Measurements from ENCODE around the gene GLYATL1B. TPM values are rescaled to one million over a fixed set of nuclear protein-coding genes. Genes with fewer than 3 reads are reported as not detected.
A peak's percentile ranks its signal among the peaks of the same experiment; 100 is the strongest.

Gene GLYATL1B
- total and polyA plus RNA-seq, 10 of the 15 experiments (the other 5 are each of a cell fraction or from before 2014, with no cell fraction given), result 0.10 to 1.7 (median 0.24) TPM; not detected in 4

DNA sequence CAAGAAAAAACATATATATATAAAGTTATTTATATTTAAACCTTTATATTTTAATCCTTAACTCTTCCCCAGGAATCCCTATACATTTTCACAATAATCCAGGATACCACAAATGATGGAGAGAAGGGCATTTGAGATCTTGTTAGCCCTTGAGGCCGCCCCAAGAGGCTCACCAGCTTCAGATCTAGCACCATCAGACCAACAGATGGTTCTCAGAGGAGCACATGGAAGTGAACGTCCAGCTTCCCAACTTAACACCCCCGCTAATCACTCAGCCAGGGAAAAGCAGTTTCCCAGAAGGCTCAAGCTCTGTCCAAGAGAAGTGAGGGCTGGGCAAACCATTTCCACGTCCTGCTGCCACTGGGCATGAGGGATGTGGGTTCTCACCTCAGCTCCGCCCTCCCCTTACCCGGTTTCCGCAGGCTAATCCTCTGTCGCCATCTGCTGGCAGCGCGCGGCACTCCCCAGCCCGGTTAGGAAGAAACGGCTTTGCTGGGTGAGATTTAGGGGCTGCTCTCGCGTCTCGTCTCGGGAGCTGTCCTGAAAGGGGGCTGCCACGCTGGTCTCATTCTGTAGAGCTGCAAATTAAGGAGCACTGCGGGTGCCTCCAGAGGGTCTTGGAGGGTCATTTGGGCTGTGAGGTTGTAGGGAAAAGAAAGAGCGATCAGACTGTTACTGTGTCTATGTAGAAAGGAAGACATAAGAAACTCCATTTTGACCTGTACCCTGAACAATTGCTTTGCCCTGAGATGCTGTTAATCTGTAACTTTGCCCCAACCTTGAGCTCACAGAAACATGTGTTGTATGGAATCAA, 49.7 kb downstream of the GLYATL1B start:
- Histone ChIP-seq H3K4me1 (ENCODE audit: control insufficient read depth, insufficient read depth, low read length) (no peaks in the 10 kb centered on the region), H3K9me3 (replicated peaks; ENCODE audit: control insufficient read depth, insufficient read depth, low read length) (peaks cover 11% of the 10 kb centered on the region; the same call in 2 of the 3 replicates), H4K20me1 (ENCODE audit: control insufficient read depth, insufficient read depth) (no peaks in the 10 kb centered on the region), H3K9ac (ENCODE audit: control insufficient read depth, insufficient read depth, low read length) (no peak overlapping the region), H3K4me3 (no peak overlapping the region), H3K36me3 (ENCODE audit: control insufficient read depth in 2 of 2, insufficient read depth in 2 of 2, low read length in 1 of 2) (peaks cover 1 to 3% of the 10 kb centered on the region in 2 experiments; a peak in 1 of 4 replicates), H3K27me3 (replicated peaks in 1 of 2; ENCODE audit: control insufficient read depth in 2 of 2, insufficient read depth in 2 of 2, low read length in 1 of 2) (no peaks in the 10 kb centered on the region), H2AFZ (ENCODE audit: control insufficient read depth, low read depth, low read length) (peak overlapping the region; percentile 66), H3K27ac (ENCODE audit: control insufficient read depth, insufficient read depth) (no peak overlapping the region), H3K4me2 (ENCODE audit: control insufficient read depth, insufficient read depth) (peak overlapping the region; percentile 11; the same call in 1 of the 2 replicates), H3K79me2 (ENCODE audit: control insufficient read depth, insufficient read depth, low read length) (no peaks in the 10 kb centered on the region)
- ATAC-seq, result peak; percentile 100
- DNase-seq (ENCODE audit: low read depth, low spot score), result peak; percentile 40
- ChIA-PET POLR2A (interaction anchor here (0.8 kb wide), 1 partner anchor 9 kb away, joined by 3 read pairs; no protein-coding TSS in a partner anchor), SMC1A (ENCODE audit: uncharacterized antibody, unreplicated experiment) (interaction anchor here (0.6 to 3.6 kb wide), 20 partner anchors 9 to 489 kb away, joined by 3 to 28 read pairs (median 6); partner anchors contain the start of gene FAM111B), CTCF (interaction anchor here (0.6 to 3.1 kb wide), 54 partner anchors 8 to 1376 kb away, joined by 3 to 49 read pairs (median 4); partner anchors contain the start of genes DTX4, FAM111B and OR5A1), RAD21 (ENCODE audit: unreplicated experiment) (interaction anchor here (0.6 to 3.7 kb wide), 20 partner anchors 8 to 234 kb away, joined by 3 to 33 read pairs (median 4); partner anchors contain the start of gene FAM111B)
- WGBS (ENCODE audit: insufficient coverage, insufficient replicate concordance, low lambda C conversion rate, missing lambda C conversion rate), result 14% methylated on average over 20 of the region's 20 CpGs
- BruUV-seq (replicated peaks), result no TSS peak
- in situ Hi-C loops (cut with MboI) (no loop called here), intact Hi-C loops (cut with micrococcal nuclease; ENCODE audit: unreplicated experiment) (loop anchor here (1.0 to 10.0 kb wide), 6 partner anchors 39 to 482 kb away; no protein-coding TSS in a partner anchor)
- peak; percentile 83 for FAIRE-seq
- TF ChIP-seq KAT2A (conservative IDR thresholded peaks at IDR 0.05; ENCODE audit: control insufficient read depth, low read depth, low read length), result no peak
- TF ChIP-seq, protein P1, sequence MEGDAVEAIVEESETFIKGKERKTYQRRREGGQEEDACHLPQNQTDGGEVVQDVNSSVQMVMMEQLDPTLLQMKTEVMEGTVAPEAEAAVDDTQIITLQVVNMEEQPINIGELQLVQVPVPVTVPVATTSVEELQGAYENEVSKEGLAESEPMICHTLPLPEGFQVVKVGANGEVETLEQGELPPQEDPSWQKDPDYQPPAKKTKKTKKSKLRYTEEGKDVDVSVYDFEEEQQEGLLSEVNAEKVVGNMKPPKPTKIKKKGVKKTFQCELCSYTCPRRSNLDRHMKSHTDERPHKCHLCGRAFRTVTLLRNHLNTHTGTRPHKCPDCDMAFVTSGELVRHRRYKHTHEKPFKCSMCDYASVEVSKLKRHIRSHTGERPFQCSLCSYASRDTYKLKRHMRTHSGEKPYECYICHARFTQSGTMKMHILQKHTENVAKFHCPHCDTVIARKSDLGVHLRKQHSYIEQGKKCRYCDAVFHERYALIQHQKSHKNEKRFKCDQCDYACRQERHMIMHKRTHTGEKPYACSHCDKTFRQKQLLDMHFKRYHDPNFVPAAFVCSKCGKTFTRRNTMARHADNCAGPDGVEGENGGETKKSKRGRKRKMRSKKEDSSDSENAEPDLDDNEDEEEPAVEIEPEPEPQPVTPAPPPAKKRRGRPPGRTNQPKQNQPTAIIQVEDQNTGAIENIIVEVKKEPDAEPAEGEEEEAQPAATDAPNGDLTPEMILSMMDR (IDR thresholded peaks at IDR 0.05 in 2 of 3, conservative IDR thresholded peaks at IDR 0.05 in 1 of 3; ENCODE audit: control insufficient read depth in 2 of 3, extremely low read depth in 1 of 3, insufficient read depth in 1 of 3, low read depth in 3 of 3, low read length in 3 of 3), result peak; percentile 99 to 100 (median 100); a peak in 5 of 6 replicates
- TF ChIP-seq PAX8 (IDR thresholded peaks at IDR 0.05), result no peak
- TF ChIP-seq, protein P2, sequence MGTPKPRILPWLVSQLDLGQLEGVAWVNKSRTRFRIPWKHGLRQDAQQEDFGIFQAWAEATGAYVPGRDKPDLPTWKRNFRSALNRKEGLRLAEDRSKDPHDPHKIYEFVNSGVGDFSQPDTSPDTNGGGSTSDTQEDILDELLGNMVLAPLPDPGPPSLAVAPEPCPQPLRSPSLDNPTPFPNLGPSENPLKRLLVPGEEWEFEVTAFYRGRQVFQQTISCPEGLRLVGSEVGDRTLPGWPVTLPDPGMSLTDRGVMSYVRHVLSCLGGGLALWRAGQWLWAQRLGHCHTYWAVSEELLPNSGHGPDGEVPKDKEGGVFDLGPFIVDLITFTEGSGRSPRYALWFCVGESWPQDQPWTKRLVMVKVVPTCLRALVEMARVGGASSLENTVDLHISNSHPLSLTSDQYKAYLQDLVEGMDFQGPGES (IDR thresholded peaks at IDR 0.05), result no peak
- TF ChIP-seq STAT1 (conservative IDR thresholded peaks at IDR 0.05), result 0 out of 2 replicates have a peak, but pooled peaks have one; percentile 27
- TF ChIP-seq, protein P3, sequence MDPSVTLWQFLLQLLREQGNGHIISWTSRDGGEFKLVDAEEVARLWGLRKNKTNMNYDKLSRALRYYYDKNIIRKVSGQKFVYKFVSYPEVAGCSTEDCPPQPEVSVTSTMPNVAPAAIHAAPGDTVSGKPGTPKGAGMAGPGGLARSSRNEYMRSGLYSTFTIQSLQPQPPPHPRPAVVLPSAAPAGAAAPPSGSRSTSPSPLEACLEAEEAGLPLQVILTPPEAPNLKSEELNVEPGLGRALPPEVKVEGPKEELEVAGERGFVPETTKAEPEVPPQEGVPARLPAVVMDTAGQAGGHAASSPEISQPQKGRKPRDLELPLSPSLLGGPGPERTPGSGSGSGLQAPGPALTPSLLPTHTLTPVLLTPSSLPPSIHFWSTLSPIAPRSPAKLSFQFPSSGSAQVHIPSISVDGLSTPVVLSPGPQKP (IDR thresholded peaks at IDR 0.05; ENCODE audit: low read depth, low read length), result no peak
- TF ChIP-seq RUNX3 (IDR thresholded peaks at IDR 0.05; ENCODE audit: low read length), result peak; percentile 67
- TF ChIP-seq SRF (IDR thresholded peaks at IDR 0.05; ENCODE audit: low read depth in 2 of 2, low read length in 2 of 2), result 0 out of 4 replicates have a peak, but pooled peaks of 1 of the 2 experiments have one; percentile 16
- TF ChIP-seq, protein P4, sequence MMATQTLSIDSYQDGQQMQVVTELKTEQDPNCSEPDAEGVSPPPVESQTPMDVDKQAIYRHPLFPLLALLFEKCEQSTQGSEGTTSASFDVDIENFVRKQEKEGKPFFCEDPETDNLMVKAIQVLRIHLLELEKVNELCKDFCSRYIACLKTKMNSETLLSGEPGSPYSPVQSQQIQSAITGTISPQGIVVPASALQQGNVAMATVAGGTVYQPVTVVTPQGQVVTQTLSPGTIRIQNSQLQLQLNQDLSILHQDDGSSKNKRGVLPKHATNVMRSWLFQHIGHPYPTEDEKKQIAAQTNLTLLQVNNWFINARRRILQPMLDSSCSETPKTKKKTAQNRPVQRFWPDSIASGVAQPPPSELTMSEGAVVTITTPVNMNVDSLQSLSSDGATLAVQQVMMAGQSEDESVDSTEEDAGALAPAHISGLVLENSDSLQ (IDR thresholded peaks at IDR 0.05), result peak; percentile 36; the same call in 1 of the 2 replicates
- TF ChIP-seq, protein P5, sequence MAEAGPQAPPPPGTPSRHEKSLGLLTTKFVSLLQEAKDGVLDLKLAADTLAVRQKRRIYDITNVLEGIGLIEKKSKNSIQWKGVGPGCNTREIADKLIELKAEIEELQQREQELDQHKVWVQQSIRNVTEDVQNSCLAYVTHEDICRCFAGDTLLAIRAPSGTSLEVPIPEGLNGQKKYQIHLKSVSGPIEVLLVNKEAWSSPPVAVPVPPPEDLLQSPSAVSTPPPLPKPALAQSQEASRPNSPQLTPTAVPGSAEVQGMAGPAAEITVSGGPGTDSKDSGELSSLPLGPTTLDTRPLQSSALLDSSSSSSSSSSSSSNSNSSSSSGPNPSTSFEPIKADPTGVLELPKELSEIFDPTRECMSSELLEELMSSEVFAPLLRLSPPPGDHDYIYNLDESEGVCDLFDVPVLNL (IDR thresholded peaks at IDR 0.05; ENCODE audit: low read depth, low read length), result 0 out of 2 replicates have a peak, but pooled peaks have one; percentile 7
- no peak for TF ChIP-seq NR2C2 (IDR thresholded peaks at IDR 0.05; ENCODE audit: borderline replicate concordance, control insufficient read depth, insufficient read length, low read depth)
- TF ChIP-seq MYC (IDR thresholded peaks at IDR 0.05; ENCODE audit: insufficient read depth, insufficient read length, insufficient replicate concordance, low read length, severe bottlenecking), result no peak

Data from GM12878 (cell line).